Dermis microvascular lymphatic vessel endothelial cell (primary cell): ENCODE results near the gene ACP4. TPM values are rescaled to one million over a fixed set of nuclear protein-coding genes. Genes with fewer than 3 reads are reported as not detected.
A peak's percentile ranks its signal among the peaks of the same experiment; 100 is the strongest.
"Not testable (repeated sequence)": the region's sequence is repeated elsewhere in the genome, so short reads cannot be mapped to it uniquely, and the experiment has no call there.

Experiments
- DNase-seq, 2 donors: peaks; one replicate each; pipeline versions ENCODE4 v3.0.0 to v3.0.0-alpha.2; 2010; ENCODE audit warnings: low read depth in 2 of 2
- total RNA-seq: library from RNA; depleted of rRNA; stranded (reverse); fragments of >200 nt; gene quantifications from 2 replicates; pipeline ENCODE4 v1.2.1, GENCODE V29; 2014

The ACP4 gene, protein sequence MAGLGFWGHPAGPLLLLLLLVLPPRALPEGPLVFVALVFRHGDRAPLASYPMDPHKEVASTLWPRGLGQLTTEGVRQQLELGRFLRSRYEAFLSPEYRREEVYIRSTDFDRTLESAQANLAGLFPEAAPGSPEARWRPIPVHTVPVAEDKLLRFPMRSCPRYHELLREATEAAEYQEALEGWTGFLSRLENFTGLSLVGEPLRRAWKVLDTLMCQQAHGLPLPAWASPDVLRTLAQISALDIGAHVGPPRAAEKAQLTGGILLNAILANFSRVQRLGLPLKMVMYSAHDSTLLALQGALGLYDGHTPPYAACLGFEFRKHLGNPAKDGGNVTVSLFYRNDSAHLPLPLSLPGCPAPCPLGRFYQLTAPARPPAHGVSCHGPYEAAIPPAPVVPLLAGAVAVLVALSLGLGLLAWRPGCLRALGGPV
- total RNA-seq = not detected in 2 replicates

DNA sequence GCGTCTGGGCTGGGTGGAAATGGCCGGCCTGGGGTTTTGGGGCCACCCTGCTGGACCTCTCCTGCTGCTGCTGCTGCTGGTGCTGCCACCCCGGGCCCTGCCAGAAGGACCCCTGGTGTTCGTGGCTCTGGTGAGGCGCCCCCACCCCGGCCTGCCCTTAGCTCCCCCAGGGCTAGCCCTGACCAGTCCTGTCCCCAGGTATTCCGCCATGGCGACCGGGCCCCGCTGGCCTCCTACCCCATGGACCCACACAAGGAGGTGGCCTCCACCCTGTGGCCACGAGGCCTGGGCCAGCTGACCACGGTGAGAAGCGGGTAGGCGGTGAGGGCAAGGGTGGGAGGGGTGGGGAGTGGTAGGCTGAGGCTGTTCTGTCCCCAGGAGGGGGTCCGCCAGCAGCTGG is at the start of gene ACP4:
ACP4 (plus strand) TSS at position 20 of the 400 bp plus-strand sequence; CDS start at position 20, 0 bp downstream.
- DNase-seq = no peak

DNA sequence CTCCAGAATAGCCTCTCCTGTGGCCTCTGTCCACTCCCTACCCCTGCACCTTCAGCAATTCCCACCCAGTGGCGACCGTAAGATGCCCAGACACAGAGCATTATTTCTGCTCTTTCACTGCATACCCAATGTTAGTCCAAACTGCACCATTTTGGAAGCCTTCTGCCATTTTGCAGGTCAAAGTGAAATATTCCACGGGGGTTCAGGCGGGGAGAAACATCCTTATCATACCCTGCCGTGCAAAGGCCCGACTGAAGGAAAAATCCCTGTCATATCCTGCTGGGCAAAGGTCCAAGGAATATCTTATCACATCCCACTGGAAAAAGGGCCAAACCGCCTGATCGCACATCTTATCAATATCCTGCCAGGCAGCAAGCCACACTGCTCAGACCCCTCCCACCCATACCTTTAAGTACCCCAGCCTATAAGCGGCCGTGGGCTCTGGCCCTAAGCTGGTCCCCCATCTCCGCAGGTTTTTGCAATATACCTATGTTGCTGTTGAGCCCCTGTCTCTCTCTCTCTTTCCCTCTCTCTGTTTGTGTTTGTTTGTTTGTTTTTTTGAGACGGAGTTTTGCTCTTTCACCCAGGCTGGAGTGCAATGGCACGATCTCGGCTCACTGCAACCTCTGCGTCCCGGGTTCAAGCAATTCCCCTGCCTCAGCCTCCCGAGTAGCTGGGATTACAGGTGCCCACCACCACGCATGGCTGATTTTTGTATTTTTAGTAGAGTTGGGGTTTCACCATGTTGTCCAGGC is 48.9 kb upstream of the ACP4 start:
- DNase-seq = peak; percentile 22 to 53

DNA sequence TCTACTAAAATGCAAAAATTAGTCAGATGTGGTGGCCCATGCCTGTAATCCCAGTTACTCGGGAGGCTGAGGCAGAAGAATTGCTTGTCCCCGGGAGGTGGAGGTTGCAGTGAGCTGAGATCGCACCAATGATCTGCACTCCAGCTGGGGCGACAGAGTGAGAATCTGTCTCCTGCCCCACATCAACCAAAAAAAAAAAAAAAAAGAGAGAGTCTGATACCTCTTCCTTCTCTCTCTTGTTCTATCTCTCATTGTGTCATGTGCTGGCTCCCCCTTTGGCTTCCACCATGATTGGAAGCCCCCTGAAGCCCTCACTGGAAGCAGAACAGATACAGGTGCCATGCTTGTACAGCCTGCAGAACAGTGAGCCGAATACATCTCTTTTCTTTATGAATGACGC is 46.7 kb upstream of the ACP4 start:
- no peak for DNase-seq

DNA sequence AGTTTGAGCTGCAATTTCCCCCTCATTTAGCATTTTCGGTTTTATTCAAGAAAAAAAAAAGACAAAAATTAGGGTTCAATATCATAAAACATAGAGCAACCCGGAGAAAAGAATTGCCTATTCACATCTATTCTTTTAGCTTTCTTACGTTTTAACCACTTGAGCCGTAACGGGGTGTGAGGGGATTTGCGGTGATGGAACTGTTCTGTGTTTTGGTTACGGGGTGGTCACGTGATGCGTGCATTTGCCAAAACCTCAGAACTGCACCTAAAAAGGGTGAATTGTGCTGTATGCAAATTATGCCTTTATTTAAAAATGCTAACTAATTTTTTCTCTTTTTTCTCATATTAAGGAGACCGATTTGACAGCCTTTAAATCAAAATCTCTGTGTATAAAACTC is 45.0 kb upstream of the ACP4 start:
- no peak for DNase-seq

DNA sequence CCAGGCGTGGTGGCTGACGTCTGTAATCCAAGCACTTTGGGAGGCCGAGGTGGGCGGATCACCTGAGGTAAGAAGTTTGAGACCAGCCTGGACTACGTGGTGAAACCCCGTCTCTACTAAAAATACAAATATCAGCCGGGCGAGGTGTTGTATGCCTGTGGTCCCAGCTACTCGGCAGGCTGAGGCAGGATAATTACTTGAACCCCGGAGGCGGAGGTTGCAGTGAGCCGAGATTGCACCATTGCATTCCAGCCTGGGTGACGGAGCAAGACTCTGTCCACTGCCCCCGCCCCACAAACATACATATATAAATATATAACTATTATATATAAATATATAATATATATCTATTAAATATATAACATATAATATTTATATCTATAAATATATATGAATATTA is 43.1 kb upstream of the ACP4 start:
- not testable (repeated sequence) for DNase-seq

DNA sequence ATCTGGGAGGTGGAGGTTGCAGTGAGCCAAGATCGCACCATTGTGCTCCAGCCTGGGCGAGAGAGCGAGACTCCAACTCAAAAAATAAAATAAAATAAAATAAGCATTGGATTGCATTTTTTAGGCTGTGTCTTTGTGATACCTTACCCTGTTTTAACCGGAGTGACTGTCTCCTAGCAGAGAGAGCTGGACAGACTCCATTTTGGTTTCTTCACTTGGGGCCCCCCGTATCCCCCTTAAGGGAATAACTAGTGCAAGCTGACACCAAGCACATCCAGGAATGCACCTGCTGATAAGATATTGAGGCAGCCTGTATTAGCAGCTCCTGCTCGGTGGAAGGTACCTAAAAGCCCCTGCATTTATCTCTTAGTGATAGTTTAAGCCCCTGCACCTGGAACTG is 40.7 kb upstream of the ACP4 start:
- DNase-seq = no peak

DNA sequence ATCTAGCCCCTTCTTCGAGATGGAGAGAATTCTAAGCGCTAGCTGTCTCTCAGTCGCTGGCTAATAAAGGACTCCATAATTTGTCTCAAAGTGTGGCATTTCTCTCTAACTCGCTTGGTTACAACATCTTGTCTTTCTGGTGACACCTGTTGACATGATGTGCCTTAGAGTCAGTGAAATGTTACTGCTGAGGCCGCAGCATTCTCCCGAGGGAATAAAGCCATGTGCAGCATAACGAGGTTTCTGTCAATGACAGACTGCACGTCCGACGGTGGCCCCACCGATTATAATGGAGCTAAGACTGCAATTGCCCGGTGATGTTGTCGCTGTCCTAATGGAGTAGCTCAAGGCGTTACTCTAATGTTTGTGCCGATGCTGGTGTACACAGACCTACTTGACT is 40.2 kb upstream of the ACP4 start:
- DNase-seq = no peak

DNA sequence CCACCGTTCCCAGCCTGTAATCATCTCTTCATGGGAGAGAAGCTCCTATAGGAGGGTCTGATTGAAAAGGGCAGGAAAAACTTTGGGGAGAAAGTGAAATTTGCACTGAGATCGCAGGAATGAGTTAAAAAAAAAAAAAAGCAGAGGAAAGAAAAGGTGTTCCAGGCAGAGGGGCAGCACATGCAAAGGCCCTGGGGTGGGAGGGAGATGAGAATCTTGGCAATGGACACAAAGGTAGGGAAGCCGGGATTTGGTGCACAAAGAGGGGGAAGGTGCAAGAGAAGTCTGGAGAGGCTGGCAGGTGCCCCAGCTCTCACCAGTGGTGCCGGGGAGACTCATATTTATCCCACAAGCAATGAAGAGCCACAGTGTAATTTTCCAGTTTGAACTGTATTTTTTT is 36.3 kb upstream of the ACP4 start:
- no peak for DNase-seq

DNA sequence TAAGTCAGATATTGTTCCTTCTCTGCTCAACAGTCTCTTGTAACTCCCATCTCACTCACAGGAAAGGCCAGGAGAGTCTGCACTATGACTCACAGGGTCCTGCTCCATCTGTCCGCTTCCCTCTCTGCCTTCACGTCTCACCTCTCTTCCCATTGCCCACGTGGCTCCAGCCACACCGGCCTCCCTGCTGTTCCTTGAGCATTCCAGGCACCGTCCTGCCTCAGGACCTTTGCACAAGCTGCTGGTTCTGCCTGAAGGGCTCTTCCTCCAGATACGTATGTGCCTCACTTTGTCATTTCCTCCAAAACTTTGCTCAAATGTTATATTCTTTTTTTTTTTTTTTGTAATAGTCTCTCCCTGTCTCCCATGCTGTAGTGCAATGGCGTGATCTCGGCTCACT is 34.0 kb upstream of the ACP4 start:
- DNase-seq = not testable (repeated sequence)

DNA sequence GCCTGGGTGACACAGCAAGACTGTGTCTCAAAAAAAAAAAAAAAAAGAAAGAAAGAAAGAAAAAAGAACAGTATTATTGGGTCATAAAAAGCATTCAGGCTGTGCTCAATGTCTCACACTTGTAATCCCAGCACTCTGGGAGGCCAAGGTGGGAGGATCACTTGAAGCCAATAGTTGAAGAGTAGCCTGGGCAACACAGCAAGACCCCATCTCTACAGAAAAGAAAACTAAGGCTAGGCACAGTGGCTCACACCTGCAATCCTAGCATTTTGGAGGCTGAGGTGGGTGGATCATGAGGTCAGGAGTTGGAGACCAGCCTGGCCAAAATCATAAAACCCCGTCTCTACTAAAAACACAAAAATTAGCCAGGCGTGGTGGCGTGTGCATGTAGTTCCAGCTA is 32.6 kb upstream of the ACP4 start:
- DNase-seq = not testable (repeated sequence)

DNA sequence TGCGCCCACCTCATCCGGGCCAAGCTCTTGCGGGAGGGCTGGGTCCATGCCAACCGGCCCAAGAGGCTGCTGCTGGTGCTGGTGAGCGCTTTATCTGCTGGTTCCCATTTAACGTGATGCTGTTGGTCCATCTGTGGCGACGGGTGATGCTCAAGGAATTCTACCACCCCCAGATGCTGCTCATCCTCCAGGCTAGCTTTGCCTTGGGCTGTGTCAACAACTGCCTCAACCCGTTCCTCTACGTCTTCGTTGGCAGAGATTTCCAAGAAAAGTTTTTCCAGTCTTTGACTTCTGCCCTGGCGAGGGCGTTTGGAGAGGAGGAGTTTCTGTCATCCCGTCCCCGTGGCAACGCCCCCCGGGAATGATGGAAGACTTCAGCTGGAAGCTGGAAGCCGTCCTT is 31.1 kb upstream of the ACP4 start:
- not testable (repeated sequence) for DNase-seq

DNA sequence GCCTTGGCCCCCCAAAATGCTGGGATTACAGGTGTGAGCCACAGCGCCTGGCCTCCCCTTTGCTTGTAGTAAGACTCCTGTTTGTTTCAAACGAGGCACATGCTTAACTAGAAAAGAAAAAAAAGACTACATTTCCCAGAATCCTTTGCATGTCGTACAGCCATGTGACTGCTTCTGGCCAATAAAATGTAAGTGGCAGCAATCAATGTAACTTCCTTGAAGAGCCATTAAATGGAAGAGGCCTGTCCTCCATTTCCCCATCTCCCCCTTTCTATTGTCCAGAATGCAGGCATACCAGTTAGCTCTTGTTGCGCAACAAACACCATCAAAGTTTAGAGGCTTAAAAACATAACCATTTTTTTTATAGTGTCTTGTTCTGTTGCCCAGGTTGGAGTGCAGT is 30.3 kb upstream of the ACP4 start:
- peak in 1 of 2 donors; percentile 39 for DNase-seq

DNA sequence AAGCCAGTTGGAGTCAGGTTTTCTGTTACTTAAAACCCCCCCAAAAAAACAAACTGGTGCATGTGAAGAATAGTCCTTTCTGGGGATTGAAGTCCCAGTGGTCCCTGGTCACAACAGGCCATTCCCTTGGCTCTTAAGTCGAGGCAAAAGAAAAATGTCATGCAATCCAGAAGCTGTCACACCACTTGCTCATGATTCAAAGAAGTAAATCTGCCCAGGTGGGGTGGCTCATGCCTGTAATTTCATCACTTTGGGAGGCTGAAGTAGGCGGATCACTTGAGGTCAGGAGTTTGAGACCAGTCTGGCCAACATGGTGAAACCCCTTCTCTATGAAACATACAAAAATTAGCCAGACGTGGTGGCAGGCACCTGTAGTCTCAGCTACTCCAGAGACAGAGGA is 28.7 kb upstream of the ACP4 start:
- DNase-seq = not testable (repeated sequence)

DNA sequence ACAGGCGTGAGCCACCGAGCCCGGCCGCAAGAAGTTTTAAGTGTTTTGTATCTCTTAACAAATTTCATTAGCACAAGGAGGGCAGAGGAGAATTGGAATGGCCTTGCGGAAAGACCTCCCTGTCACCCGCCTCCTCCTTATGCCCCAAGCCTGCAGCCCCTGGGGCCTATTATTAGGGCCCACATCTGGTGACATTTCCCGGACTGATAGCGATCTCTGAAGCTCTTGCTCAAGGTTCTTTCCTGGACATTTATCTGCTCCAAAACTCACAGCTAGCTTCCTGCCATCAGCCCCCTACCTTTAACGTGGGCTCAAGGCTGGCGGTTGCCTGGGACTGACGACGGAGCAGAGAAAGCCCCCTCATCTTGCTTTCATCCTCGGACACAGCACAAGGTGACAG is 26.7 kb upstream of the ACP4 start:
- DNase-seq = not testable (repeated sequence)

DNA sequence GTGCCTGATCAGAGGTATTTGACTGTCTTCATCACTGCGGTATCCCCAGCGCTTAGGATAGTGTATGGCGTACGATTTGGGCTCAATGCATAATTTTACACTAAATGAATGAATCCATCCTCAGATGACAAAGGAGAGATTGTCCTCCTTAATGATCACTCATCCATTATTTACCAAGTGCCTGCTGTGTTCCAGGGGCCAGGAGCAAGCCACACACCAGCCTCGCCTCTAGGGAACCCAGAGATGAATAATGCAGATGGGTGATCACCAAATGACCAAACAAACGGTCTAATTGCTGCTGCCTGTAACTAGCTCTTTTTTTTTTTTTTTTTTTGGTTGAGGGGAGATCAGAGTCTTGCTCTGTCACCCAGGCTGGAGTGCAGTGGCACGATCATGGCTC is 25.8 kb upstream of the ACP4 start:
- DNase-seq = no peak

DNA sequence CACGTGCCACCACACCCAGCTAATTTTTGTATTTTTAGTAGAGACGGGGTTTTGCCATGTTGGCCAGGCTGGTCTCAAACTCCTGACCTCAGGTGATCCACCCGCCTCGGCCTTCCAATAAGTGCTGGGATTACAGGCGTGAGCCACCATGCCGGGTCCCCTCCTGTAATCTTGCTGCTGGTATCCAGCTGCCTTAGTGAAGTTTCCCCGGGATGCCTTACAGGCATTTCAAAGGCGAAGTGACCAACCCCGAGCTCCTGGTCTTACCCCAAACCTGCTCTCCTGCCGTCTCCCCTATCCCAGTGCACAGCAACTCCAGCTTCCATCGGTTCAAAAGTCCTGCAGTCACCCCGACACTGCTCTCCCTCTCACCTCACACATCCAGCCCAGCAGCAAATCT is 23.5 kb upstream of the ACP4 start:
- not testable (repeated sequence) for DNase-seq

DNA sequence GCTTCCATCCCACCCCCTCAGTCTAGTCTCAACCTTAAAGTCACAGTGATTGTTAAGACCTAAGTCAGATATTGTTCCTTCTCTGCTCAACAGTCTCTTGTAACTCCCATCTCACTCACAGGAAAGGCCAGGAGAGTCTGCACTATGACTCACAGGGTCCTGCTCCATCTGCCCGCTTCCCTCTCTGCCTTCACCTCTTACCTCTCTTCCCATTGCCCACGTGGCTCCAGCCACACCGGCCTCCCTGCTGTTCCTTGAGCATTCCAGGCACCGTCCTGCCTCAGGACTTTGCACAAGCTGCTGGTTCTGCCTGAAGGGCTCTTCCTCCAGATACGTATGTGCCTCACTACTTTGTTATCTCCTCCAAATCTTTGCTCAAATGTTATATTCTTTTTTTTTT is 23.0 kb upstream of the ACP4 start:
- DNase-seq = peak in 1 of 2 donors; percentile 11

DNA sequence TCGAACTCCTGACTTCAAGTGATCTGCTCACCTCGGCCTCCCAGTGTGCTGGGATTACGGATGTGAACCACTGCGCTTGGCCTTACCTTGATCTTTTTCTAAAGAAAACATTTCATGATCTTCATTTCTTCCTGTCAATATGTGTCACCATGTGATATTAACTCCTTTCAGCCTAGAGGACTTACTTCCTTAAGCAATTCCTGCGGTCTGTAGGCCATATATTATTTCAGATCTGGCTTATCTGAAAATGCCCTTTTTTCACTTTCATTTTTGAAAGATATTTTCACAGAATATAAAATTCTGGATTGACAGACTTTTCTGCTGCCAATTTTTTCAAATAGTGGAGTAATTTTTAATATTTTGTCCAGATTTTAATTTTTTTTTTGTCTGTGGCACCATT is 21.9 kb upstream of the ACP4 start:
- DNase-seq = no peak

DNA sequence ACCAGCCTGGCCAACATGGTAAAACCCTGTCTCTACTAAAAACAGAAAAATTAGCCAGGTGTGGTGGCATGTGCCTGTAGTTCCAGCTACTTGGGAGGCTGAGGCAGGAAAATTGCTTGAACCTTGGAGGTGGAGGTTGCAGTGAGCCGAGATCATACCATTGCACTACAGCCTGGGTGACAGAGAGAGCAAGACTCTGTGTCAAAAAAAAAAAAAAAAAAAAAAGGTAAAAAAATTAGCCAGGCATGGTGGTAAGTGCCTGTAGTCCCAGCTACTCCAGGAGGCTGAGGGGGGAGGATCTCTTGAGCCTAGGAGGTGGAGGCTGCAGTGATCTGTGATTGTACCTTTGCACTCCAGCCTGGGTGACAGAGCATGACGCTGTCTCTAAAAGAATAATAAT is 20.1 kb upstream of the ACP4 start, which contains the start of gene GPR32:
GPR32 (plus strand) TSS at position 301 of the 400 bp plus-strand sequence. CDS start 137 bp downstream, outside the sequence.
- not testable (repeated sequence) for DNase-seq

DNA sequence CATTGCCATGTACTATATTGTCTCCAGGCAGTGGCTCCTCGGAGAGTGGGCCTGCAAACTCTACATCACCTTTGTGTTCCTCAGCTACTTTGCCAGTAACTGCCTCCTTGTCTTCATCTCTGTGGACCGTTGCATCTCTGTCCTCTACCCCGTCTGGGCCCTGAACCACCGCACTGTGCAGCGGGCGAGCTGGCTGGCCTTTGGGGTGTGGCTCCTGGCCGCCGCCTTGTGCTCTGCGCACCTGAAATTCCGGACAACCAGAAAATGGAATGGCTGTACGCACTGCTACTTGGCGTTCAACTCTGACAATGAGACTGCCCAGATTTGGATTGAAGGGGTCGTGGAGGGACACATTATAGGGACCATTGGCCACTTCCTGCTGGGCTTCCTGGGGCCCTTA is 19.3 kb upstream of the ACP4 start:
- no peak for DNase-seq

DNA sequence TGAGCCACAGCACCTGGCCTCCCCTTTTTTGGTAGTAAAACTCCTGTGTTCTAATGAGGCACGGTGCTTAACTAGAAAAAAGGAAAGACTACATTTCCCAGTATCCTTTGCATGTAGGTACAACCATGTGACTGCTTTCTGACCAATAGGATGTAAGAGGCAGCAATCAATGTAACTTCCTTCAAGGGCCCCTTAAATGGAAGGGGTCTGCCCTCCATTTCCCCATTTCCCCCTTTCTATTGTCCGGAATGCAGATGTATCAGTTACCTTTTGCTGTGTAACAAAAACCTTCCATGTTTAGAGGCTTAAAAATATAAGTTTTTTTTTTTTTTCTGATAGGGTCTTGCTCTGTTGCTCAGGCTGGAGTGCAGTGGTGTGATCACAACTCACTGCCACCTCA is 17.7 kb upstream of the ACP4 start:
- peak in 1 of 2 donors; percentile 42 for DNase-seq

DNA sequence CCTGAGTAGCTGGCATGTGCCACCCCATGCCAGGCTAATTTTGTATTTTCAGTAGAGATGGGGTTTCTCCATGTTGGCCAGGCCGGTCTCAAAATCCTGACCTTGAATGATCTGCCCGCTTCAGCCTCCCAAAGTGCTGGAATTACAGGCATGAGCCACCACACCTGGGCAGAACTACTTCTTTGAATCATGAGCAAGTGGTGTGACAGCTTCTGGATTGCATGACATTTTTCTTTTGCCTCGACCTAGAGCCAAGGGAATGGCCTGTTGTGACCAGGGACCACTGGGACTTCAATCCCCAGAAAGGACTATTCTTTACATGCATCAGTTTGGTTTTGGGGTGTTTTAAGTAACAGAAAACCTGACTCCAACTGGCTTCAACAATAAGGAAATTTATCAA is 17.3 kb upstream of the ACP4 start:
- DNase-seq = not testable (repeated sequence)

DNA sequence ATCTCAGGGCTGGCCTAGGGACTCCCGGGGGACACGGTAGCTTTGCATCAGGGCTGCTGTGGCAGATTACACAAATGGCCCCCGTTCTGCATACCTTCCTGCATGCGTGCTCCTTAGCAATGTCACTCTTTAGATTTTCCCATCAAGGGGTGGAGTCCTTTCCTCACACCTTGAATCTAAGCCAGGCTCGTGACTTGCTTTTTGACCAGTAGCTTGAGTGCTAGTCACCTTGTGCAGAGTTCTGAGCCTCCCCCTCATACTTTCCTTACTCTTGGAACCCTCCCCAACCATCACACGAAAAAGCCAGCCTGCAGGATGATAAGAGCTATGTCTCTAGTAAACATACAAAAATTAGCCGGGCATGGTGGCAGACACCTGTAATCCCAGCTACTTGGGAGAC is 16.8 kb upstream of the ACP4 start:
- DNase-seq = not testable (repeated sequence)
